Measurements from ENCODE around the gene GSE1.

DNA sequence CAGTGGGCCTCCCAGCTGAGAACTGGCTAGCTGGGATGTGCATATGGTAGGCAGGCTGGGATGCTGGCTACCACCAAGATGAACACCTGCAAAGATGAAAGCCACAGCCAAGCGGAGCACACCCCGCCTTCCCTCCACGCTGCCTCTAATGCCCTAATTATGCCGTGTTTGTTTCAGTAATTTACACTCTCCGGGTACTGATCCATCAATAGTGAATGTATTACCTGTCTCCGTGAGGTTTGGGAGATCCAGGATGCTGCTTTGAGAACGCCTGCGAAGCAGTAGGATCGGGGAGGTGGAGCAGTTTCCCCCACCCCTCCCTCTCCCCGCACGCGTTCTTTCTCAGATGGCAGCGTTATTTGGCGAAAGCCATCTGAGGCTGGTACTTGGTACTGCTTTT lies 28.9 kb upstream of the GSE1 start:
- TF ChIP-seq, protein P1, sequence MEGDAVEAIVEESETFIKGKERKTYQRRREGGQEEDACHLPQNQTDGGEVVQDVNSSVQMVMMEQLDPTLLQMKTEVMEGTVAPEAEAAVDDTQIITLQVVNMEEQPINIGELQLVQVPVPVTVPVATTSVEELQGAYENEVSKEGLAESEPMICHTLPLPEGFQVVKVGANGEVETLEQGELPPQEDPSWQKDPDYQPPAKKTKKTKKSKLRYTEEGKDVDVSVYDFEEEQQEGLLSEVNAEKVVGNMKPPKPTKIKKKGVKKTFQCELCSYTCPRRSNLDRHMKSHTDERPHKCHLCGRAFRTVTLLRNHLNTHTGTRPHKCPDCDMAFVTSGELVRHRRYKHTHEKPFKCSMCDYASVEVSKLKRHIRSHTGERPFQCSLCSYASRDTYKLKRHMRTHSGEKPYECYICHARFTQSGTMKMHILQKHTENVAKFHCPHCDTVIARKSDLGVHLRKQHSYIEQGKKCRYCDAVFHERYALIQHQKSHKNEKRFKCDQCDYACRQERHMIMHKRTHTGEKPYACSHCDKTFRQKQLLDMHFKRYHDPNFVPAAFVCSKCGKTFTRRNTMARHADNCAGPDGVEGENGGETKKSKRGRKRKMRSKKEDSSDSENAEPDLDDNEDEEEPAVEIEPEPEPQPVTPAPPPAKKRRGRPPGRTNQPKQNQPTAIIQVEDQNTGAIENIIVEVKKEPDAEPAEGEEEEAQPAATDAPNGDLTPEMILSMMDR (IDR thresholded peaks at IDR 0.05), result no peak
- TF ChIP-seq POLR2A (IDR thresholded peaks at IDR 0.05), result no peak
